HG03457 (cell line): ENCODE data around the gene KDM4E.
"Not testable (repeated sequence)": the region's sequence is repeated elsewhere in the genome, so short reads cannot be mapped to it uniquely, and the experiment has no call there.

Source experiments
- ATAC-seq: cut with Tn5 transposase; IDR thresholded peaks from one replicate; pipeline ENCODE4 v1.9.1; 2021; ENCODE audit warnings: moderate number of reproducible peaks; ENCODE audit not compliant: unreplicated experiment

Gene KDM4E

GRCh38 chr11:95049122-95049521, 24.1 kb downstream of the KDM4E start, which contains the start of gene KDM4F:
TSS of gene KDM4F (plus strand) at chr11:95049422.
- not testable (repeated sequence) for ATAC-seq

- no peak for ATAC-seq
Observed at GRCh38 chr11:95050595-95051202, 25.6 kb downstream of the KDM4E start.

- no peak for ATAC-seq
Observed at GRCh38 chr11:95054356-95054755, 29.3 kb downstream of the KDM4E start.

- peak; percentile 93 for ATAC-seq
Observed at GRCh38 chr11:95055283-95055897, 30.3 kb downstream of the KDM4E start.

- no peak for ATAC-seq
Observed at GRCh38 chr11:95057959-95058358, 32.9 kb downstream of the KDM4E start.

- no peak for ATAC-seq
Observed at GRCh38 chr11:95058621-95059020, 33.6 kb downstream of the KDM4E start.

- ATAC-seq: no peak
Observed at GRCh38 chr11:95059046-95059445, 34.0 kb downstream of the KDM4E start.

GRCh38 chr11:95065336-95065735, 40.3 kb downstream of the KDM4E start:
- no peak for ATAC-seq

GRCh38 chr11:95066716-95067038, 41.6 kb downstream of the KDM4E start, which contains the start of gene SRSF8:
TSS of gene SRSF8 (plus strand) at chr11:95066919. CDS start at chr11:95067227, 308 bp downstream.
- ATAC-seq: peak; percentile 34

- ATAC-seq: peak; percentile 50
Observed at GRCh38 chr11:95067039-95067840, 42.2 kb downstream of the KDM4E start.

- ATAC-seq: no peak
Observed at GRCh38 chr11:95067841-95068219, 42.8 kb downstream of the KDM4E start.

- ATAC-seq: peak; percentile 60
Observed at GRCh38 chr11:95068549-95068948, 43.5 kb downstream of the KDM4E start.

GRCh38 chr11:95070471-95070870, 45.4 kb downstream of the KDM4E start:
- ATAC-seq: no peak

GRCh38 chr11:95072948-95073347, 47.9 kb downstream of the KDM4E start:
- ATAC-seq: no peak

- no peak for ATAC-seq
Observed at GRCh38 chr11:95074792-95075563, 49.9 kb downstream of the KDM4E start.

- ATAC-seq: peak; percentile 81
Observed at GRCh38 chr11:95076416-95076815, 51.4 kb downstream of the KDM4E start.

- ATAC-seq: no peak
Observed at GRCh38 chr11:95076981-95077380, 51.9 kb downstream of the KDM4E start.
